ENCODE measurements around the gene FCSK.
"Not testable (repeated sequence)": the region's sequence is repeated elsewhere in the genome, so short reads cannot be mapped to it uniquely, and the experiment has no call there.

The FCSK gene

DNA sequence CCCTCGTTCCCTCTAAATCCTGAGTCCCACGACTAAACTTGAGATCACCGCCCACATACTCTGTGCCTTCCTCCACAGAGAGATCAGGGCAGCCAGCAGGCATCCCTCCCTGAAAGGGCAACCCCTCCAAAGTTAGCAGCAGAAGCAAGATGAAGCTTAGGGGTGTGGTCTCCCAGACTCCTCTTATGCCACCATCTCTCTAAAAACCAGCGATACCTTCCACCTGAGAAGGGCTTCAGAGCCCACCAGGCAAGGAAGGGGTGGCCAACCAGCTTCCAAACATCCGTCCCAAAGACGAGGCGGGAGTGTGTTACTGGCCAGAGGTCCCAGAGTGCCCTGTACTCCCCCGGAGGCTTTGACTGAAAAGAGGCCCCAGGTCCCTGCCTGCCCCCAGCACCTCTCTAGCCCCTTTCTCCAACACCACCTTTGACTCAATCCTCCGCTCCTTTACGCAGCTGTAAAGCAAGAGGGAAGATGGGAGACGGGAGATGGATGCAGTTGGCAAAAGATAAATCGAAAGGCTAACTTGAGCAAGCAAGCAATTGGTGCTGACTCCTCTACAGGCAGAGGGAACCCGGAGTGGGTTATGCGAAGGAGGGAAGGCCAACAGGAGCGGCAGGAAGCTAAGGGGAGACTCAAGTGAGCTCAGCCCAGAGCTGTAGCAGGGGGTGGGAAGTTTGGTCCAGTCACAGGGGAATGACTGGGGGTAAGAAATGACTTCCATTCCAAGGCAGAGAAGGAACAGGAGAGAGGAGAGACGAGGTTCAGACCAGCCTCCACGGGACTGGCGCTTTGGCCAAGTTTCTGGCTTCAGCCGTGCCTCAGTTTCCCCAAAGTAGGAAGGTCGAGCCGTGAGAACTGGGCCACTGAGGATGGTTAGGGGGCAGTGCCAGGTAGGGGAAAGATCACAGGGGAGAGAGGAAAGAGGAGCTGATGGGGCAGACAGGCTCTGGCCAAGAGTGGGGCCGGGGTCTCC, 16.5 kb upstream of the FCSK start:
- Histone ChIP-seq H3K9ac (ENCODE audit: low read depth, low read length) (peak overlapping the region; percentile 57), H3K4me1 (ENCODE audit: insufficient read depth, low read length) (peaks cover 25% of the 10 kb centered on the region), H3K36me3 (ENCODE audit: insufficient read depth, low read length) (no peaks in the 10 kb centered on the region; the same call in 1 of the 2 replicates), H3K9me3 (ENCODE audit: control insufficient read depth, insufficient read depth, low read length) (no peaks in the 10 kb centered on the region)

DNA sequence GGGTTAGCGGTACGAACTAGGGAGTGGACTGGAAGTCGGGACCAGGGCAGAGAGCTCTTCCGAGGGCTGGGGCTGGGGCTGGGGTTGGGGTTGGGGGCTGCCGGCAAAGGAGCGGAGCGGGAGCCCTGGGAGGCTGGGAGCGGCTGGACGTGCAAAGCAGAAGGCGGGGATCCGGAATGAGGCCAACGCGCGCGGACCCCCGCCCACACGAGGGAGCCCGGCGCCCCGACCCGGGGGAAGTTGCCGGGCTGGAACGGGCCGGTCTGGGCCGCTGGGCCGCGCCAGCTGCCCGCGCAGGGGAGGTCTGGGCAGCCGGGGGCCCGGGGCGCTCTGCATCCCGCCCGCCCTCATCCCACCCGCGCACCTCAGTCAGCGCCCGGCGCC, 15.8 kb upstream of the FCSK start:
- Histone ChIP-seq H3K36me3 (ENCODE audit: insufficient read depth, low read length) (no peaks in the 10 kb centered on the region; the same call in 1 of the 2 replicates), H3K9ac (ENCODE audit: low read depth, low read length) (peak overlapping the region; percentile 57), H3K4me1 (ENCODE audit: insufficient read depth, low read length) (peaks cover 18% of the 10 kb centered on the region), H3K9me3 (ENCODE audit: control insufficient read depth, insufficient read depth, low read length) (no peaks in the 10 kb centered on the region)

DNA sequence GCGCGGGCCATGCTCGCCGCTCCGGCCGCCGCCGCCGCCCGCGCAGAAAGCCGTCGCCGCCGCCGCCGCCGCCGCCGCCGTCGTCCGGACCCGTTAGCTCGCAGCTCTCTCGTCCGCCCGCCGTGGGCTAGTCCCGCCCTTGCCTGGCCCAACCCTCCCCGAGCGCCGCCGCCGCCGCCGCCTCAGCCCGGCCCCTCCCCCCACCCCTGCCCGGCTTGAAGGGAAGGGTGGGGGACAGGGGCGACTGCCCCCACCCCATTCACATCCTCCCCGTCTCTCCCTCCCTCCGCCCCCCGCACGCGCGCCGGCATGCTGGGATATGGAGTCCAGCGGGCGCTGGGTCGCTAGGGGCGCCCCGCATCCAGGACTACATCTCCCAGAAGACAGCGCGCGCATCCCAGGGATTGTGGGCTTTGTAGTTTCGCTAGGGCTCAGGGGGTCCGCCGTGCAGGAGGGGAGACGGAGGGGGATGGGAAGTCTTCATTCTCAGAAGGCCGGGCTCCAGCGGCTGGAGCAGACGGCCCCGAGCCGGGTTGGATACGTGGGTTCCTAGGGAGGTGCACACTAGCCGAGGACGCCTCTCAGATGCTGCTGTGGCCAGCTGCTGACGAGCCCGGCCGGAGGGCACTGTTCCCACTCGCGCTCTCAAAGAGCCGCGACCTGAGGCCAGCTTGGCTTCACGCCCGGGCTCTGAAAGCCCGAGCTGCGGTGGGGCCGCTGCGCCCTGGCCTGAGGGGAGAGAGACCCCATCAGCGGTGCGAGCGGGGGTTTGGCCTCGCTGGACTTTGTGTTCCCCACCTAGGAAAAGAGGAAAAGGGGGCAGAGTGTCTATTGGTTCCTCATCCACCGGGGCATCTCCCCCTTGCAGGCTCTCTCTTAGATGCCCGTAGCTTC, 15.2 kb upstream of the FCSK start, which contains the start of gene ST3GAL2:
TSS of gene ST3GAL2 (minus strand) at position 132 of the 894 bp plus-strand sequence. CDS start 40,570 bp downstream, outside the sequence.
- Histone ChIP-seq H3K36me3 (ENCODE audit: insufficient read depth, low read length) (no peaks in the 10 kb centered on the region; the same call in 1 of the 2 replicates), H3K9ac (ENCODE audit: low read depth, low read length) (peak within 1 kb of the TSS; percentile 91), H3K4me1 (ENCODE audit: insufficient read depth, low read length) (peaks cover 14% of the 10 kb centered on the region), H3K9me3 (ENCODE audit: control insufficient read depth, insufficient read depth, low read length) (no peaks in the 10 kb centered on the region)

DNA sequence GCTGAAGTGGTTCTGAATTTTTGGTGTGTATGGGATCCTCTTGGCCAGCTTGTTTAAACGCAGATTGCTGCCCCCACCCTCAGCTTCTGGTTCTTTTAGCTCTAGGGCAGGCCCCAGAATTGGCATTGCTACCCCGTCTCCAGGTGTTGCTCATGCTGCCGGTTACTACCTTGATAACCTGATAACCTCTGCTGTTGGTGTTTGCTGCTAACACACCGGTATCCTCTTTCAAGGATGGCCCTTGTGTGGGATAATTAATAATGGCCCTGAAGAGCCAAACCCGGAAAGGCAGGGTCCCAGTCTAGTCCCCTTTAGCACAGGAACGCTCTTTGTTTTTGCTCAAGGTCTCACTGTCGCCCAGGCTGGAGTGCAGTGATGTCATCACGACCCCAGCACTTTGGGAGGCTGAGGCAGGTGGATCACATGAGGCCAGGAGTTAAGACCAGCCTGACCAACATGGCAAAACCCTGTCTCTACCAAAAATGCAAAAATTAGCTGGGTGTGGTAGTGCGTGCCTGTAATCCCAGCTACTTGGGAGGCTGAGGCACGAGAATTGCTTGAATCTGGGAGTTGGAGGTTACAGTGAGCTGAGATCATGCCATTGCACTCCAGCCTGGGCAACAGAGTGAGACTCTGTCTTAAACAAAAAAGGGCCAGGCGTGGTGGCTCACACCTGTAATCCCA, 14.2 kb upstream of the FCSK start:
- Histone ChIP-seq H3K9ac (ENCODE audit: low read depth, low read length) (no peak overlapping the region), H3K9me3 (ENCODE audit: control insufficient read depth, insufficient read depth, low read length) (no peaks in the 10 kb centered on the region), H3K36me3 (ENCODE audit: insufficient read depth, low read length) (no peaks in the 10 kb centered on the region), H3K4me1 (ENCODE audit: insufficient read depth, low read length) (peaks cover 14% of the 10 kb centered on the region)

DNA sequence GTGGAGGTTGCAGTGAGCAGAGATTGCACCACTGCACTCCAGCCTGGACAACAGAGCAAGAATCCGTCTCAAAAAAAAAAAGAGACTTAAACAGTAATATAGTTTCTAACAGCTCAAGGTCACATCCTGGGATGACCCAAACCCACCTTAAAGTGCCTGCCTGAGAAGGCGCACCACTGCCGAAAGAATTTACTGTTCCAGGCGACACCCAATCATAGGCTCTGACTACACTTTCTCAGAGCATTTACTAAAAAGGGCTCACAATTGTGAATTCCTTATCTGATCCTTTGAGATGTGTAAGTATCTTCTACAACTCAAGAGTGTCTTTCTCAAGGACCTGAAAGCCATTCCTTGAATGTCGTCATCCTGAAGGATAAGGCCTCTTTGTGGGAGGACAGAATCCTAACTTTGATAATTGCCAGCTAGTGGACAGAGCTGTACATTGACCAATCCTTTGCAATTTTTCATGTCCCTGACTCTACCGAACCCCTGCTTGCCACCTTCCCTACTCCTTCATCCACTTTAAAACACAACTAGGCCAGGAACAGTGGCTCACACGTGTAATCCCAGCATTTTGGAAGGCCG, 12.9 kb upstream of the FCSK start:
- Histone ChIP-seq H3K4me1 (ENCODE audit: insufficient read depth, low read length) (peaks cover 10% of the 10 kb centered on the region), H3K36me3 (ENCODE audit: insufficient read depth, low read length) (no peaks in the 10 kb centered on the region), H3K9ac (ENCODE audit: low read depth, low read length) (no peak overlapping the region), H3K9me3 (ENCODE audit: control insufficient read depth, insufficient read depth, low read length) (no peaks in the 10 kb centered on the region)

DNA sequence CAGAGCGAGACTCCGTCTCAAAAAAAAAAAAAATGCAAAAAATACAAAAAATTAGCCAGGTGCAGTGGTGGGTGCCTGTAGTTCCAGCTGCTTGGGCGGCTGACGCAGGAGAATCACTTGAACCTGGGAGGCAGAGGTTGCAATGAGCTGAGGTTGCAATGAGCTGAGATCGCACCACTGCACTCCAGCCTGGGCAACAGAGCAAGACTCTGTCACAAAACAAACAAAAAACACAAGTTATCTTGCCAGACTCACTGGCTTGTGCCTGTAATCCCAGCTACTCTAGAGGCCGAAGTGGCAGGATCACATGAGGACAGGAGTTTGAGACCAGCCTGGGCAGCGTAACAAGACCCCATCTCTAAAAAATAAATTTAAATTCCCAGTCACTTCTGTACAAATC, 12.1 kb upstream of the FCSK start:
- H3K4me1 ChIP-seq (ENCODE audit: insufficient read depth, low read length), result peaks cover 9% of the 10 kb centered on the region; the same call in 1 of the 2 replicates

DNA sequence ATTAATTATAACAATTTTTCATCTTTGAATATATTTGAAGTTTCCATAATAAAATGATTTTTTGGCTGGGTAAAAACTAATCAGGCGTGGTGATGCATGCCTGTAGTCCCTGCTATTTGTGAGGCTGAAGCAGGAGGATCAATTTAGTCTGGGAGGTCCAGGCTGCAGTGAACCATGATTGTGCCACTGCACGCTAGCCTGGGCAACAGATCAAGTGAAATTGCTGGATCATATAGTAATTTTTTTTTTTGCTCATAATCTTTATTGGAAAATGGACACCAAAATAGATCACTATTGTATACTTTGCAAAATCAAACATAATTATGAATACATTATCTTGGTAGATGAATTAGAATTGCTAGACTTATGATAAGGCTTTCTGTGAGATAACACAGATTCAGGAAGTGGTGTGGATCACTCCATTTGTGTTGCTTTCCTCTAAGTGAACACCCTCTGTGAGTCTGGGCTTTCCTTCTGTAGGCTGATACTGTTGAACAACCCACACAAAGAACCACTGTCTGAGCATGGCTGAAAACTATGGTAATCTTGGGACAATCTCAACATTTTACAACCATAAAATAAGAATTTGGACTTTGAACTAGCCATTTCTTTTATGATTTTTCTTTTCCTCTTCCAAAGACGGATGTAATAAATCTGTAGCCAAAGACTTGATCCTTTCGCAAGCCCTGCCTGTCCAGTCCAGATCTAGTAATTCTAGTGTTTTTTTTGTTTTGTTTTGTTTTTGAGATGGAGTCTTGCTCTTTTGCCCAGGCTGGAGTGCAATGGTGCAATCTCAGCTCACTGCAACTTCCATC, 9.9 kb upstream of the FCSK start:
- Histone ChIP-seq H3K4me1 (ENCODE audit: insufficient read depth, low read length) (peaks cover 9% of the 10 kb centered on the region; the same call in 1 of the 2 replicates), H3K9me3 (ENCODE audit: control insufficient read depth, insufficient read depth, low read length) (no peaks in the 10 kb centered on the region), H3K36me3 (ENCODE audit: insufficient read depth, low read length) (no peaks in the 10 kb centered on the region), H3K9ac (ENCODE audit: low read depth, low read length) (no peak overlapping the region)

More for the DNA sequence above, 12.1 kb upstream of the FCSK start:
- H3K9me3 ChIP-seq (ENCODE audit: control insufficient read depth, insufficient read depth, low read length), result no peaks in the 10 kb centered on the region
- H3K36me3 ChIP-seq (ENCODE audit: insufficient read depth, low read length), result no peaks in the 10 kb centered on the region
- H3K9ac ChIP-seq (ENCODE audit: low read depth, low read length), result no peak overlapping the region

DNA sequence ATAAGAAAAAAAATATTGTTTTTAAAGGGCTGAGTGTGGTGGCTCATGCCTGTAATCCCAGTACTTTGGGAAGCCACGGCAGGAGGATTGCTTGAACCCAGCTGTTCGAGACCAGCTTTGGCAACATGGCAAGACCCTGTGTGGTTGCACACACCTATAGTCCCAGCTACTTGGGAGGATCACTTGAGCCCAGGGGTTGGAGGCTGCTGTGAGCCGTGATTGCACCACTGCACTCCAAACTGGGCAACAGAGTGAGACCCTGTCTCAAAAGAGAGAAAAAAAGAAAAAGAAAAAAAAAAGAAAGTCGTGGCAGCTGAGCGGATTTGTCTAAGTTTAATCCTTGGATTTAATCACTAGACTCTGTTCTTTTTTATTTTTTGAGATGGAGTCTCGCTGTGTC, 6.3 kb upstream of the FCSK start:
- H3K9me3 ChIP-seq (ENCODE audit: control insufficient read depth, insufficient read depth, low read length), result no peaks in the 10 kb centered on the region
- no peak overlapping the region for H3K9ac ChIP-seq (ENCODE audit: low read depth, low read length)
- H3K36me3 ChIP-seq (ENCODE audit: insufficient read depth, low read length), result no peaks in the 10 kb centered on the region
- peaks cover 6% of the 10 kb centered on the region; the same call in 1 of the 2 replicates for H3K4me1 ChIP-seq (ENCODE audit: insufficient read depth, low read length)

DNA sequence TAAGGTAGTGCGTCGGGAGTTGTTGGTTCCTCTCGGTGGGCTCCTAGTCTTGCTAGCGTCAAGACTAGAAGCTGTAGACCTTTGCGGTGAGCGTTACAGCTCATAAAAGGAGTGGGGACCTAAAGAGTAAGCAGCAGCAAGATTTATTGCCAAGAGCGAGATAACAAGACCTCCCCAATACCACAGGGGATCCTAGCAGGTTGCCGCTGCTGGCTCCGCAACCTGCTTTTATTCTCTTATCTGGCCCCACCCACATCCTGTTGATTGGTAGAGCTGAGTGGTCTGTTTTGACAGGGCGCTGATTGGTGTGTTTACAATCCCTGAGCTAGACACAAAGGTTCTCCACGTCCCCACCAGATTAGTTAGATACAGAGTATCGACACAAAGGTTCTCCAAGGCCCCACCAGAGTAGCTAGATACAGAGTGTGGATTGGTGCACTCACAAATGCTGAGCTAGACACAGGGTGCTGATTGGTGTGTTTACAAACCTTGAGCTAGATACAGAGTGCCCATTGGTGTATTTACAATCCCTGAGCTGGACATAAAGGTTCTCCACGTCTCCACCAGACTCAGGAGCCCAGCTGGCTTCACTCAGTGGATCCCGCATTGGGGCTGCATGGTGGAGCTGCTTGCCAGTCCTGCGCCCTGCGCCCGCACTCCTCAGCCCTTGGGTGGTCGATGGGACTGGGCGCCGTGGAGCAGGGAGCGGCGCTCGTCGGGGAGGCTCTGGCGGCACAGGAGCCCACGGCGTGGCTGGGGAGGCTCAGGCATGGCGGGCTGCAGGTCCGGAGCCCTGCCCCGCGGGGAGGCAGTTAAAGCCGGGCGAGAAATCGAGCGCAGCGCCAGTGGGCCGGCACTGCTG, 4.0 kb upstream of the FCSK start:
- H3K4me1 ChIP-seq (ENCODE audit: insufficient read depth, low read length); H3K9ac ChIP-seq (ENCODE audit: low read depth, low read length); H3K9me3 ChIP-seq (ENCODE audit: control insufficient read depth, insufficient read depth, low read length); H3K36me3 ChIP-seq (ENCODE audit: insufficient read depth, low read length): not testable (repeated sequence)

DNA sequence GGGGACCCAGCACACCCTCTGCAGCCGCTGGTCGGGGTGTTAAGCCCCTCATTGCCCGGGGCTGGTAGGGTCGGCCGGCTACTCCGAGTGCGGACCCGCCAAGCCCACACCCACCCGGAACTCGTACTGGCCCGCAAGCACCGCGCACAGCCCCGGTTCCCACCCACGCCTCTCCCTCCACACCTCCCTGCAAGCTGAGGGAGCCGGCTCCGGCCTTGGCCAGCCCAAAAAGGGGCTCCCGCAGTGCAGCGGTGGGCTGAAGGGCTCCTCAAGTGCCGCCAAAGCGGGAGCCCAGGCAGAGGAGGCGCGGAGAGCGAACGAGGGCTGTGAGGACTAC, 3.4 kb upstream of the FCSK start:
- H3K9me3 ChIP-seq (ENCODE audit: control insufficient read depth, insufficient read depth, low read length); H3K4me1 ChIP-seq (ENCODE audit: insufficient read depth, low read length); H3K36me3 ChIP-seq (ENCODE audit: insufficient read depth, low read length); H3K9ac ChIP-seq (ENCODE audit: low read depth, low read length): not testable (repeated sequence)

DNA sequence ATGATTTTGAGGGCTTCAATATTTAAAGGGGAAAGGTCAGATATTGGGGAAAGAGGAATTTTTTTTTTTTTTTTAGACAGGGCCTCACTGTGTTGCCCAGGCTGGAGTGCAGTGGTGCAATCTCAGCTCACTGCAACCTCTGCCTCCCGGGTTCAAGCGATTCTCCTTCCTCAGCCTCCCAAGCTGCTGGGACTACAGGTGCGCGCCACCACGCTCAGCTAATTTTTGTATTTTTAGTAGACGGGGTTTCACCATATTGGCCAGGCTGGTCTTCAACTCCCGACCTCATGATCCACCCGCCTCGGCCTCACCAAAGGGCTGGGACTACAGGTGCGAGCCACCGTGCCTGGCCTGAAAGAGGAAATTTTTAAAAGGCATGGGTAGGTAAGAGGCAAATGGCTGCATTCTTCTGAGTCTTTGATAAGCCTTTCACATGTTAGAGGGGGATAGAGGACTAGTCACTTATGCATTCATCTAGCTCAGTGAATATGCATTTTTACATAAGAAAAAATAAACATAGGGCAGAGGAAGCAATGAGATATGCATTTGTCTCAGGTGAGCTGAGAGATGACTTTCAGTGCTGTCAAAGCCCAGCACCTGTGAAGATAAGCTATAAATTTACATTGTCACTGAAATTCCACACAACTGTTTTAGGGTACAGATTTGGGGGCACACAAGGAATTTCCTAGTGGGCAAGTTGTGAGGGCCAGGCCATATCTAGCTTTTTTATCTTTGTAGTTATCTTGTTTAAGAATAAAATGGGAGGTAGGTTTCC, 1.1 kb upstream of the FCSK start:
- H3K4me1 ChIP-seq (ENCODE audit: insufficient read depth, low read length), result no peaks in the 10 kb centered on the region
- H3K9me3 ChIP-seq (ENCODE audit: control insufficient read depth, insufficient read depth, low read length), result no peaks in the 10 kb centered on the region
- no peaks in the 10 kb centered on the region for H3K36me3 ChIP-seq (ENCODE audit: insufficient read depth, low read length)
- peak overlapping the region; percentile 78 for H3K9ac ChIP-seq (ENCODE audit: low read depth, low read length)

DNA sequence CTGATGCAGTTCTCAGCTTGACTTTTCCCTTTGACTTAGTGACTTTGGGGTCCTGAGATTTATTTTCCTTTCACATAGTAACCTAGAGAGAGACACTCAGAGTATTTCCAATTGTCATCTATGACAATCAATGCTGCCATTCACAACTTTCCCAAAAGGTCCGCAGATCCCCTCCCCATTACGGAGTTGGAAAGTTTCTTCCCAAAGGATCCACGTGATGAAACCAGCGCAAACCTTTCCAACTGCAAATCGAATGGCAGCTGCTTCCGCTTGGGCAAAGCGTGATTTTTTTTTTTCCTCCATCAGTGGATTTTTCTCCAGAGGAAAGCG, 538 bp upstream of the FCSK start:
- Histone ChIP-seq H3K36me3 (ENCODE audit: insufficient read depth, low read length) (no peaks in the 10 kb centered on the region), H3K9ac (ENCODE audit: low read depth, low read length) (peak overlapping the region; percentile 78), H3K9me3 (ENCODE audit: control insufficient read depth, insufficient read depth, low read length) (no peaks in the 10 kb centered on the region), H3K4me1 (ENCODE audit: insufficient read depth, low read length) (no peaks in the 10 kb centered on the region)

Measured in ES-I3 (cell line).